ENCODE results near the gene KCNIP4.

DNA sequence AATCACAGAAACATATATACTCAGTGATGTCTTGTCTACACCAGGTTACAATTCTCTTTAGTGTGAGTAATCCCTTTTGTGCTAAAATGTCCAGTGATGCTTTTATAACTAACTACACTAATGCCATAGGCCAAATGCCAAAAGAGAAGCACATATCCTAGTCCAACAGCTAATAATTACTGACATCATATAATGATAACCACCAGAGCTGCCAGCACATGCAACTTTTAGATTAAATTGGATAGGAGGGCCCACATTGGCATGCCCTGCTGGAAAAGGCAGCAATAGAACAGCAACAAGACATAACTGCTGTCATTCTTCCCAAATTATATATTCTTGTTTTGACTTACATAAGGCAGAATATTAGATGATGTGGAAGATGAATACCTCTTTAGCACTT lies 238.8 kb downstream of the KCNIP4 start:
- TF ChIP-seq CTCF (IDR thresholded peaks at IDR 0.05) (no peak), POLR2A (IDR thresholded peaks at IDR 0.05) (no peak)

Measured in heart left ventricle (tissue), 13 donors.